Measurements from ENCODE around the gene PPM1K. TPM values are rescaled to one million over a fixed set of nuclear protein-coding genes. Genes with fewer than 3 reads are reported as not detected.

Gene PPM1K
- total and polyA plus RNA-seq, 9 of the 15 experiments (the other 6 are each of a cell fraction or from before 2014, with no cell fraction given), result 8.2 to 18.0 (median 10.5) TPM

DNA sequence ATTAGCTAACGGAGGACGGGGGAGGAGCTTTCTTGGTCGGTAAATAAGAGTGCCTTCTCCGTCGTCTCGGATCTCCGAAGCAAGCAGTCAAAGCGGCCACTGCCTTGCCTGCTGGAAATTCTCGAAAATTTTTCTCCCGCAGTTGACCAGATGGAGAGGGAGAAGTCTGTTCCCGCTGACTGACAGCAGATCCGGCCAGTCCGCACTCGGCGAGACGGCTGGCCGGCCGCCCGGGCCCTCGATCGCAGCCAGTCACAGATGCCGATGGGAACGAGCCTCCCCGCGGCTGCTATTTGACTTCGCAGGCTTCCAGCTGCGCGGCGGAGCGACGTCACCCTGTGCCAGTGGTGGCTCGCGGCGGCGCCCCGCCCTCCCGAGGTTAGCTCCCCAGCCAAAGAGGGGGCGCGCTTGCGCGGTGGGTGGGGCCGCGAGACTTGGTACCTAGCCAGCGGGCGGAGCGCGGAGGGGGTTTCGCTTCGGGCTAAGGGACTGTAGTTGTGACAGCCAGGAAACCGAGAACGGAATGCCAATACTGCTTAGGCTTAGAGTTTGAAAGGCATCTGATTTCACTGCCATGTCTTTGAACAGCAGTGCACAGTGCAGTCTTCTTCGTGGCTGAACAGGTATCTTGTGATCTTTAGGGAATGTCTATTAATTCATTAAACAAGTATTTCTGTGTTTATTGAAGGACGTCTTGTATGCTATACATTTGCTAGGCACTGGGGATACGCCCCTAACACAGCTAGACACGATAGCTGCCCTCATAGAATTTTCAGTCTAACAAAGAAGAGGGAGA, at the start of gene PPM1K (continued):
- TF ChIP-seq CEBPZ (IDR thresholded peaks at IDR 0.05; ENCODE audit: borderline replicate concordance, low read depth, low read length) (peak; percentile 52; the same call in 1 of the 2 replicates), IRF2 (CRISPR knock-in tag; IDR thresholded peaks at IDR 0.05) (no peak), BACH1 (tag; IDR thresholded peaks at IDR 0.05) (no peak), ZBTB43 (CRISPR knock-in tag; IDR thresholded peaks at IDR 0.05) (no peak), POLR2H (tag; IDR thresholded peaks at IDR 0.05; ENCODE audit: low read depth) (no peak), ZNF778 (CRISPR knock-in tag; IDR thresholded peaks at IDR 0.05) (no peak), EZH2 (IDR thresholded peaks at IDR 0.05; ENCODE audit: borderline replicate concordance, low read depth, low read length) (no peak), SMARCA5 (IDR thresholded peaks at IDR 0.05) (no peak), KAT7 (CRISPR knock-in tag; IDR thresholded peaks at IDR 0.05; ENCODE audit: borderline replicate concordance) (no peak), TCF7 (IDR thresholded peaks at IDR 0.05; ENCODE audit: borderline replicate concordance) (no peak), ZNF76 (CRISPR knock-in tag; IDR thresholded peaks at IDR 0.05; ENCODE audit: borderline replicate concordance) (no peak), ILF3 (IDR thresholded peaks at IDR 0.05; ENCODE audit: borderline replicate concordance) (no peak), ZNF197 (CRISPR knock-in tag; IDR thresholded peaks at IDR 0.05; ENCODE audit: low read depth) (no peak), HDAC3 (IDR thresholded peaks at IDR 0.05; ENCODE audit: borderline replicate concordance, partially characterized antibody) (no peak), ZNF707 (CRISPR knock-in tag; conservative IDR thresholded peaks at IDR 0.05) (no peak), CTBP1 (IDR thresholded peaks at IDR 0.05; ENCODE audit: borderline replicate concordance) (peak; percentile 25; the same call in 1 of the 2 replicates), NFRKB (IDR thresholded peaks at IDR 0.05; ENCODE audit: low read depth) (no peak), PHB (CRISPR knock-in tag; IDR thresholded peaks at IDR 0.05) (no peak), ZNF253 (CRISPR knock-in tag; conservative IDR thresholded peaks at IDR 0.05) (no peak), FUS (optimal IDR thresholded peaks at IDR 0.05; ENCODE audit: low read depth, low read length) (no peak), TAL1 (IDR thresholded peaks at IDR 0.05) (no peak), MED1 (CRISPR knock-in tag; IDR thresholded peaks at IDR 0.05; ENCODE audit: borderline replicate concordance) (no peak)
- TF ChIP-seq, protein P1, sequence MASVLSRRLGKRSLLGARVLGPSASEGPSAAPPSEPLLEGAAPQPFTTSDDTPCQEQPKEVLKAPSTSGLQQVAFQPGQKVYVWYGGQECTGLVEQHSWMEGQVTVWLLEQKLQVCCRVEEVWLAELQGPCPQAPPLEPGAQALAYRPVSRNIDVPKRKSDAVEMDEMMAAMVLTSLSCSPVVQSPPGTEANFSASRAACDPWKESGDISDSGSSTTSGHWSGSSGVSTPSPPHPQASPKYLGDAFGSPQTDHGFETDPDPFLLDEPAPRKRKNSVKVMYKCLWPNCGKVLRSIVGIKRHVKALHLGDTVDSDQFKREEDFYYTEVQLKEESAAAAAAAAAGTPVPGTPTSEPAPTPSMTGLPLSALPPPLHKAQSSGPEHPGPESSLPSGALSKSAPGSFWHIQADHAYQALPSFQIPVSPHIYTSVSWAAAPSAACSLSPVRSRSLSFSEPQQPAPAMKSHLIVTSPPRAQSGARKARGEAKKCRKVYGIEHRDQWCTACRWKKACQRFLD (CRISPR knock-in tag; IDR thresholded peaks at IDR 0.05), result no peak
